Measurements from ENCODE around the gene RMI2.
A peak's percentile ranks its signal among the peaks of the same experiment; 100 is the strongest.

RMI2 gene

DNA sequence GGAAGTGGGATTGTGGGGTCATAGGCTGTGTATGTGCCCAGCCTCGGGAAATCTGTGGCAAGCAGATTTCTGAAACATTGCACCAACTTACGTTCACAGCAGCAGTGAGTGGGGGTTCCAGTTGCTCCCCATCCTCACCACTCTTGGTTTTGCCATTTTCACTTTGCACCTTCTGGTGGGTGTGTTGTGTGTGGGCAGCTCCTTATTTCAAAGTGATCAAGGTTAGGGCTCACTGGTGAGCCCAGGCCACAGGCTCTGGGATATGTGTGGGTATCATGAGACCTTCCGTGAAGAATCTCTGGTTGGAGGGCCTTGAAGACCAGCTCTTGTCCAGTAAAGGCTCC is 34.7 kb upstream of the RMI2 start:
- DNase-seq = no peak

DNA sequence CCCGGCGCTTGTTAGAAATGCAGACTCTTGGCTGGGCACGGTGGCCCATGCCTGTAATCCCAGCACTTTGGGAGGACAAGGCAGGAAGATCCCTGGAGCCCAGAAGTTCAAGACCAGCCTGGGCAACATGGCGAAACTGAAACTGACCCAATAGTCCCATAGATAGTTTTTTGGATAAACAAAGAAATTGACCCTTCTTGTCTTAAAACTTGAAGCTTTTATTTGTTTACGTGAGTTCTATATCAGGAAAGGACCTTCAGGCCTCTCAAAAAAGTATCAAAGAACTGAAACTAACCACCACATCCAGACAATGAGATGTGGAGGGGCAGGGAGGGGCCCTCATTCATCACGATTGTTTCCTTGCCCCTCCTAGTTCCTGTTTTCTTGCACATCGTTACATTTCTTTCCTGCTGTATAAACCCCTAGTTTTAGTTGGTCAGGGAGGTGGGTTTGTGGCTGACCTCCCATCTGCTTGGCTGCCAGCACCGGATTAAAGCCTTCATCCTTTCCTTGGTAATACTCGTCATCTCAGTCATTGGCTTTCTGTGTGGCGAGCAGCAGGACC is 34.2 kb upstream of the RMI2 start:
- DNase-seq = no peak

DNA sequence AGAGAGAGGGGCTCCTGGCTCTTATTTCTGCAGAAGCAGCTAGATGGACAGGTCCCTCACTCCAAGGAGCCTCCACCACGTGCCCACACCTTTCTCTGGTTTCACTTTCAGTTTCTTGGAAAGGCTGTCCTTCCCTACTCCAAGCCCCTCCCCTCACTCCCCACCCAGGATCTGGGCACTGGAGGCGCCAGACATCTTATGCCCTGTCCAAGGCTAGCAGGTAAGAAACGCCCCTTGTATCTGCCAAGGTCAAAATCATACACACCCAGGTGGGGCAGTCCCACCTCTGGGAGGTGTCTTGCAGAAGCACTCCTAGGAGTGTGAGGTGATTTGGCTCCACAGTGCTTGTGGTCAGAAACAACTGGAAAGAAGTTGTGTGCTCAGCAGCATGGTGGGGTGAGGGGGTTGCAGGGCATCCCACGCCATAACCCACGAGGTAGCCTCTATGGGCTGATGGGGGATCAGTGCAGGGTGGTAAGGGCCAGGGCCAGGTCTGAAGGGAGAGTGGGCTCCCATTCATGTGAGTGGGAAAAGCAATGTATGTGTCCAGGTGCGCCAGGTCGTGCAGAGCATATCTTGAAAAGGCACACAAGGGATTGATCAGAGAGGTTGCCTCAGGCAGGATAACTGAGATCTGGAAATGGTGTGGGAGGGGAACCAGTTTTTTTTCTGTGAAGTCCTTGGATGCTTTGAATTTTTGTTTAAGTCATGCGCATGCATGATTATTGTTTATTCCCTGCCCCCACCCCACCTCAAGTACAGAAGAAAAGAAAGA is 32.4 kb upstream of the RMI2 start:
- no peak for DNase-seq

DNA sequence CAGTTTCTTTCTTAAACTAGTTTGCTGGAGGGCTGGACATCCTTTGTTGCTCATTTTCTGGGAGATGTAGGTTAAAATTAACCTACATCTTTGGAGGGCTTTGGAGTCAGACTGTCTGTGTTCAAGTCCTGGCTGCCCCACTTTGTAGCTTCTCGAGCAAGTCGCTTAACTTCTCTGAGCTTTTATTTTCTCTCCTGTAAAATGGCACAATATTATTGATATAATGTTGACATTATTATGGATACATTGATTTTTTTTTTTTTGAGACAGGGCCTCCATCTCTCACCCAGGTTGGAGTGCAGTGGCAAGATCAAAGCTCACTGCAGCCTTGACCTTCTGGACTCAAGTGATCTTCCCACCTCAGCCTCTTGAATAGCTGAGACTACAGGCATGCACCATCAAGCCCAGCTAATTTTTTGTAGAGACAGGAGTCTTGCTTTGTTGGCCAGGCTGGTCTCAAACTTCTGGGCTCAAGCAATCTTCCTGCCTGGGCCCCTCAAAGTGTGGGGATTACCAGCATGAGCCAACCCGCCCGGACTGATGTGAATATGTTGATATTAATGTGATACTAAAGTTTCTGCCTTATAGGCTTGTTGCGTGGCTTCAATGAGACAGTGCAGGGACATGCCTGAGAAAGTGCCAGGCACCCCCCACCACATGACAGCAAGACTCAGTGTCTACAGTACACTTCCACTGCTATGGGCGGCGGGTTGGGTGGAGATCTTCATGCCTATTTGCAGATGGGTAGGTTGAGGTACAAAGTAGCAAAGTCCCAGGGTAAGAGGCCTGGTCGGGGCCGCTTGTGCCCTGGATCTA is 31.6 kb upstream of the RMI2 start:
- DNase-seq = no peak

DNA sequence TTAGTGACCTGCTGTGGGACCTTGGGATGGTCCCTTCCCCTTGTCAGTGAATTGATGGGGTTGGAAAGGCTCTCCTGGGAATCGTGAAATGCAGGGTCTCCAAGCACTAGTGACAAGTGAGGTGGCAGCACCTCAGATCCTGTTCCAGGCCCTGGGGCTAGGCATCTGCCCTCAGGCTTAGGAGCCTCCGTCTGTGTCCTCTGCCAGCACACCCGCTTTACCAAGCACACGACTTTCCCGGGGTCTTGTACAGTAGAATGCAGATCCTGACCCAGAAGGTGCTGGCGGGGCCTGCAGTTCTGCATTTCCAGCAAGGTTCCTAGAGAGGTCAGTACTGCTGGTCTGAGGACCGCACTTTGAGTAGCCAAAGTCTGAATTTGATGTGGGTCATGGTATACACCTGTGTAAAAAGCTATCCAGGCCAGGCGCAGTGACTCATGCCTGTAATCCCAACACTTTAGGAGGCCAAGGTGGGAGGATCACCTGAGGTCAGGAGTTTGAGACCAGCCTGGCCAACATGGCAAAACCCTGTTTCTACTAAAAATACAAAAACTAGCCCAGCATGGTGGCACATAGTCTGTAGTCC is 30.9 kb upstream of the RMI2 start:
- DNase-seq = no peak

DNA sequence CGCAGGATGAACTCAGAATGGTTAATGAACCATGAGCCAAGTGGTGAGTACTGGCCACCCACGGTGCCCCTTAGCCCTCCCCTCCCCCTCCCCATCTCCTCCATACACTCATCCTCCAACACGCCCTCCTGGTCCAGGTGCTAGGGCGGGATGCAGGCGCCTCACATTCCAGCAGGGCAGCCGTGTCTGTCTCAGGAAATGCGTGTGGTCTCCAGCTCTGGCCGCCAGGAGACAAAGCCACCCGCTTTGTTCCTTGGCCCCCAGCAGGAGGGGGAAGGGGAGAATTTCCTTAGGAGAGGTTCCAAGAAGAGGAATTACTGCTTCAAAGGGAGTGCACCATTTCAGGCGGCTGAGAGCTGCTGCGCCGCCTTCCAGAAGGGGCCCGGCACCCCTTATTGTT is 29.7 kb upstream of the RMI2 start:
- DNase-seq = no peak

DNA sequence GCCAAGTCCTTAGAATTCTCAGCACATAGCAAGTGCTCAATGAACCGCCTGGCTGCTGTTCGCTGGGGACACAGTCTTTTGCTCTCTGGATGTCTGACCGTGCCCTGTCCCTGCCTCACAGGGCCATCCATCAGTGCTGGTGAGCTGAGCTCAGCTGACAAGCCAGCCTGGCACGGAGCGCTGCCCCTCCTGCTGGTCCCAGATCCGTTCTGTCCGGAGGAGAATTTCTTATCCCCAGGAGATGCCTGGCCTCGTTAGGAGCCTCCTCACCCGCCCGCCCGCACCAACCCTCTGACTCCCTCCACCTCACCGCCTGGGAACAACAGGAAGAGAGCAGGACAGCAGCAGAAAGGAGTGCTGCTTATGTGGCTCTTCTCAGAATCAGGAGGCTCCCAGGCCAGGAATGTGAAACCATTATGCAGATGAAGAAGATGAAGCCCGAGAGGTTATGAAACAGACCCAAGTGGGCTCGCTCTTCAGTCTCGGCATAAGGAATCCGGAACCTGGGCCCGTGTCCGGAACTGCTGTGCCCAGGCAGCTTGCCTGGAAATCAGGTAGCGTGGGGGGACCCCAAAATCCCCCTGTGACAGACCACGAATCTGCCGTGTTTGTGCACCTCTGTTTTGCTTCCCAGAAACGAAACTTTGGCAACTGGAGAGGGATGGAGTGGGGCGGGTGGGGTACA is 28.8 kb upstream of the RMI2 start:
- no peak for DNase-seq

DNA sequence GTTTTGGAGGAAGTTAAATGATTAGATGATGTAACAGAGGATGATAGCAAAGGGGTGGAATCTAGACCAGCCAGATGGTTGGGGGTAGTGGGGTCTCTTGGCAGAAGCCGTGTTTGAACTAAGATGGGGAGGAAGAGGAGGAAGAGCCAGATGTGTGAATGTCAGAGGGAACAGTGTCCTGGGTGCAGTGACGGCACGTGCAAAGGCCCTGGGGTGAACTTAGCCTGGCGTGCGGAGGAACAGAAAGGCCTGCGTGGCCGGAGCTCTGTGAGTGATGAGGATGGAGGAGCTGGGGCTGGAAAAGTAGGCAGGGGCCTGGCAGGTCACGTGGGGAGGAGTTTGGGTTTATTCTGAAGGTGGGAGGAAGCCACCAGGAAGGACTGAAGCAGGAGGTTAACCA is 26.4 kb upstream of the RMI2 start:
- DNase-seq = no peak

DNA sequence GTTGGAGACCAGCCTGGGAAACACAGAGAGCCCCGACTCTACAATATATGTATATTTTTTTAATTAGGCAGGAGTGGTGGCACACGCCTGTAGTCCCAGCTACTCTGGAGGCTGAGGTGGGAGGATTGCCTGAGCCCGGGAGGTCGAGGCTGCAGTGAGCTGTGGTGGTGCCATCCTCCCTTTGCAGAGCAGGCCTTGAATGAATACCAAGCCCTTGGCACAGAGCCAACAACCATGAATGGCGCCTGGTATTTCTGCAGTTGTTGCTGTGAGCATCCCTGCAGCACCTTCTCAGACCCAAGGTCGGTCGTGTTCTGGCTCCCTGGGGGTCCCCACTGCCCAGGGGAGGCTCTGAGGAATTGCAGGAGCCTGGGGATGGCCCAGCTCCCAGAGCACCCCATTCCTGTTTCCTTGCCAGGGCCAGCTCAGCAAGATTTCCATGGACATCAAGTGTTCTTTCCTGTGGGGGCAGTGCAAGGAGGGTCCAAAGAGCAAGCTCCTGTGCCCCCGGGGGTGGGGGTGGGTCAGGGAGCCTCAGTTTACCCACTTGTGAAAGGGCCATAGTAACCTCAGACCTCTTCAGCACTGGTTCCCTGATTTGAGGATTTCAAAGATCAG is 25.6 kb upstream of the RMI2 start:
- DNase-seq = no peak

DNA sequence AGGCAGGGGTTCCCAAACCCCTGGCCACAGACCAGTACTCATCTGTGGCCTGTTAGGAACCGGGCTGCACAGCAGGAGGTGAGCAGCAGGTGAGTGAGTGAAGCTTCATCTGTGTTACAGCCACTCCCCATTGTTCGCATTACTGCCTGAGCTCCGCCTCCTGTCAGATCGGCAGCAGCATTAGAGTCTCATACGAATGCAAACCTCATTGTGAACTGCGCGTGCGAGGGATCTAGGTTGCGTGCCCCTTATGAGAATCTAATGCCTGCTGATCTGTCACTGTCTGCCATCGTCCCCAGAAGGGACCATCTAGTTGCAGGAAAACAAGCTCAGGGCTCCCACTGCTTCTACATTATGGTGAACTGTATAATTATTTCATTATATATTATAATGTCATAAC is 25.1 kb upstream of the RMI2 start:
- DNase-seq = no peak

DNA sequence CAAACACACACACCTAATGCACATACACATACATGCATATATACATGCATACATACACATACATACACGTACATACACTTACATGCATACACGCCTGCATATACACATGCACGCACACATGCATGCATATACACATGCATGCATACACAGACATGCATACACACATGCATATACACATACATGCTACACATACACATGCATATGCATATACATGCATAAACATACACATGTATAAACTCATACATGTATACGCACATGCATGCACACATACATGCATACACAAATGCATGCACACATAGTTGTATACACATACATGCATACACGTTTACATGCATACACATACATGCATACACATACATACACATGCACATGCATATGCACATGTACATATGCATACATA is 23.6 kb upstream of the RMI2 start:
- no peak for DNase-seq

DNA sequence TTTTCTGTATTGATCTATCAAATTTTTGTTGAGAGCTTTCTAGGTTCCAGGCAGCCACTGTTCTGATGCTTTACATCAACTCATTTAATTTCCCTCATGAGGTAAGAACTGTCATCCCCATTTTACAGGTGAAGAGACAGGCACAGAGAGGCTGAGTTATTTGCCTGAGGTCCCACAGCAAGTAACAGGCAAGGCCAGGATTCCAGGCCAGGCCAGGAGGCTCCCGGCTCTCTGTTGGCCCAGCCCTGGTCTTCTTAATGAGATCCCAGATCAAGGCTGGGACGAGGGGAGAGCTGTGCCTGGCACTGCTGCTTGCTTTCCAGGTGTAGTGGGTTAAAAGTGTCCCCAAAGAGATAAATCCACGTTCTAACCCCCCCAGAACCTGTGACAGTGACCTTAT is 22.4 kb upstream of the RMI2 start:
- no peak for DNase-seq

DNA sequence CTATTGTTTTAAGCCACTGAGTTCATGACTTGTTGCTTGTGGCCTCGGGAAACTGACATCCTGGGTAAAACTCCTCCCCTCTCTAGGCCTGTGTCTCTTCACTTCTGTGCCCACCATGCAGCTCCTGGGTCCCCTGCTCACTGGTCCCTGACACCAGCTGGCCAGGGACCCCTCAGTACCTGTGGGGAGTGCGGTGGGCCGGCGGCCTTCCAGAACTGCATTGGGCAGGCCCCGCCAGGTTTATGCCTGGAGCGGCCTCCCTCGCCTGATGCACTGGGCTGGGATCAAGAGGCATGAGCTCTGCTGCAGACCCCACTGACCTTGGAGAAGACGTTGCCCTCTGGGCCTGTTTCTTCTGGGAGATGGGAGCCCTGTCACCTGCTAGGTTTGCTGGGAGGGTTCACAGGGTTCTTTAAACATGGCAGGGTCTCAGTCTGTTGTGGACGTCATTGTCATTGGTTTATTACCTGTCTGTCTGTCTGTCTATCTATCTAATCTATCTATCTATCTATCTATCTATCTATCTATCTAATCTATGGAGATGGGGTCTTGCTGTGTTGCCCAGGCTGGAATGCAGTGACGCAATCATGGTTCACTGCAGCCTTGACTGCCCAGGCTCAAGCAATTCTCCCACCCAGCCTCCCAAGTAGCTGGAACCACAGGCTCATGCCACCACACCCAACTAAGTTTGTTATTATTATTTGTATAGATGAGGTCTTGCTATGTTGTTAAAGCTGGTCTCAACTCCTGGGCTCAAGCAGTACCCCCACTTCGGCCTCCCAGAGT is 21.5 kb upstream of the RMI2 start:
- no peak for DNase-seq

DNA sequence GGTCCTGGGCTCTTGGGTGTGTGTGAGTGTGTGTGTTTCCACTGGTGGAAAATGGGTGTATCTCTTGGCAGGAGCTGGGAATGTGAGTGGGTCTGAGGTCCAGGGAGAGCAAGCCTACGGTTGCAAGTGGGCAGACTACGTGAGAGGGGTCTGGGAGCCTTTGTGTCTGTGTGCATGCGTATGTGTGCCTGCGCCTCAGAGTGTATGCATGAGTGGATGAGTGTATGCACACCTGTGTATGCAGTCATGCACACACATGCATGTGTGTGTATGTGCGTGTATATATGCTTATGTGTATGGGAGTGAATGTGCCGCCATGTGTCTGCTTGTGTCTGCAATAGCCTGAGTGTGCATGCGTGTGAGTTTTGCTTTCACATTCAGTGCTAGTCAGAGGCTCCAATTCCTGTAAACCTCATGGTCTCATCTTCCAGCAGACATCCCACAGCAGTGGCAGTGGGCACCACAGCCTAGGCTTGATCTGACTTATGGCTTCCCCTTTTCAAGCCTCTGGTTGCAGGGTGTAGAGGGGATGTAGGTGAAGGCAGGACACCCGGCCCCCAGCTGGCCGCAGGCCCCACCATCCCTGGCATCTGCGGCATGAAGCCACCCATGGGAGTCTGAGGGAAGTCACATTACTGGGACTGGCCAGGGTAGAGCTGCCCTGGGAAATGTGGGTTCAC is 19.7 kb upstream of the RMI2 start:
- no peak for DNase-seq

DNA sequence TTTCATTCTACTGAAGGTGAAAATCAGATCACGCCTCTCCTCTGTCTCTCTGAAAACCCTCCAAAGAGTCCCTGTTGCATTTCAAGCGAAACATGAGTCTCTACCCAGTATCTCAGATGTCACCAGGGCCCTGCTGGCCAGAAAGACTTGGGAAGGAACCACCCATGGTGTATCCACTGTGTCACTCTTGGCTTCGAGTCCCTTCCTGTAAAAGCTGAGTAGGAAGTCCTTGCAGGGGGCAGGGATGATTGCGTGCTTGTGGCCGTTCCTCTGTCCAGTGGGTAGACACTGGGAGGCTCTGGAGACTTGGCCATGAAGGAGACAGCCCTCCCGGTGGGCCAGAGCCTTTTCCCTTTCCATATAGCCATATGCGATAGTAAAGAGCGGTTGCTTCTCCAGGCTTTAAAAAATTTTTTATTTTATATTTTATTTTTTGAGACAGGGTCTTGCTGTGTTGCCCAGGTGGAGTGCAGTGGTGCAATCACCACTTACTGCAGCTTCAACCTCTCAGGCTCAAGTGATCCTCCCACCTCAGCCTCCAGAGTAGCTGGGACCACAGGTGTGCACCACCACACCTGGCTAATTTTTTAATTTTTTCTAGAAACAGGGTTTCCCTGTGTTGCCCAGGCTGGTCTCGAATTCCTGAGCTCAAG is 19.0 kb upstream of the RMI2 start:
- no peak for DNase-seq

DNA sequence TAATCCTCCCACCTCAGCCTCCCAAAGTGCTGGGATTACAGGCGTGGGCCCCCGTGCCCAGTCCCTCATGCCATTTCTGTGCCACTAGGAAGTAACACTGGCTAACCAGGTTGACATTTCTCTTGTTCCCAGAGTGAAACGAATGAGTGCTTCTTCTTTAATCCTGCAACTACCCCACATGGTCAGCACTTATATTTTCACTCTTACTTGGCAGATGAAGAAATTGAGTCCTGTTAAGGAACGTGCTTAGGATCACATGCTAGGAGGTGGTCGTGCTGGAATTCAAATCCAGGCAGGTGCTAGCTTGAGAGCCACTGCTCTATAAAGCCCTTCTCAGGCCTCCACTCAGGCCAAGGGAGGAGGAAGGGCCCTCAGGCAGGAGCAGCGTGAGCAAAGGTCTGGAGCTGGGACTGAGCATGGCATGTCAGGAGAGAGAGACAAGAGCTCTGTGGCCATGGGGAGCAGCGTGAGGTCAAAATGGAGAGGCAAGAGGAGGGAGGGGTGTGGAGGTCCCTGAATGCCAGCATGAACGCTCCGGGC is 18.5 kb upstream of the RMI2 start:
- DNase-seq = no peak

DNA sequence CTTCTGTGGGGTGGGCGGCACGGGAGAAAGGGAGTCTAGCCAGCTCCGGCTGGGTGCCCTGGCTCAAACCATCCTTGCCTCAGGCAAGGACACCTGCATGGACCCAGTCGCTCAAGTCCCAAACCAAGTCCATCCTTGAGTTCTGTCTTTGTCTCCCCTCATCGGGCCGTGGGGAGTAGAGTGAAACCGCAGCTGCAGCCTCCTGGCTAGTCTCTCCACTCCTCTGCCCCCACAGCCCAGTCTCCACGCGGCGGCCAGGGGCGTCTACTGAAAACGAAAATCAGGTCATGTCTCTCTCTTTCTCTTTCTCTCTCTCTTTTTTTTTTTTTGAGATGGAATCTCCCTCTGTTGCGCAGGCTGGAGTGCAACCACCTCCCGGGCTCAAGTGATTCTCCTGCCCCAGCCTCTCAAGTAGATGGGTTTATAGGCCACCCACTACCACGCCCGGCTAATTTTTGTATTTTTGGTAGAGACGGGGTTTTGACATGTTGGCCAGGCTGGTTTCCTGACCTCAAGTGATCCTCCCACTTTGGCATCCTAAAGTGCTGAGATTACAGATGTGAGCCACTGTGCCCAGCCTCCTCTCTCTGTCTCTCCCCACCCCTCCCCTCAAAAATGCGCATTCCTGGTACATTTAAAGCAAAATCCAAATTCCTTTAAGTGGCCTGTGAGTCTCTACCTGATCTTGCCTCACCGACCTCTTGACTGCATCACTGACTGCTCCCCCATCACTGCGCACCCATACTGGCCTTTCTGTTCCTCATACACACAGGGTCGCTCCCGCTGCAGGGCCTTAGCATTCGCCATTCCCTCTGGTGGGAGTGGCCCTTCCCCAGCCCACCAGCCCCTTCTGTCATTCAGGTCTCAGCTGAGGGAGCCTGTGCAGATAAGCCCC is 17.7 kb upstream of the RMI2 start:
- no peak for DNase-seq

DNA sequence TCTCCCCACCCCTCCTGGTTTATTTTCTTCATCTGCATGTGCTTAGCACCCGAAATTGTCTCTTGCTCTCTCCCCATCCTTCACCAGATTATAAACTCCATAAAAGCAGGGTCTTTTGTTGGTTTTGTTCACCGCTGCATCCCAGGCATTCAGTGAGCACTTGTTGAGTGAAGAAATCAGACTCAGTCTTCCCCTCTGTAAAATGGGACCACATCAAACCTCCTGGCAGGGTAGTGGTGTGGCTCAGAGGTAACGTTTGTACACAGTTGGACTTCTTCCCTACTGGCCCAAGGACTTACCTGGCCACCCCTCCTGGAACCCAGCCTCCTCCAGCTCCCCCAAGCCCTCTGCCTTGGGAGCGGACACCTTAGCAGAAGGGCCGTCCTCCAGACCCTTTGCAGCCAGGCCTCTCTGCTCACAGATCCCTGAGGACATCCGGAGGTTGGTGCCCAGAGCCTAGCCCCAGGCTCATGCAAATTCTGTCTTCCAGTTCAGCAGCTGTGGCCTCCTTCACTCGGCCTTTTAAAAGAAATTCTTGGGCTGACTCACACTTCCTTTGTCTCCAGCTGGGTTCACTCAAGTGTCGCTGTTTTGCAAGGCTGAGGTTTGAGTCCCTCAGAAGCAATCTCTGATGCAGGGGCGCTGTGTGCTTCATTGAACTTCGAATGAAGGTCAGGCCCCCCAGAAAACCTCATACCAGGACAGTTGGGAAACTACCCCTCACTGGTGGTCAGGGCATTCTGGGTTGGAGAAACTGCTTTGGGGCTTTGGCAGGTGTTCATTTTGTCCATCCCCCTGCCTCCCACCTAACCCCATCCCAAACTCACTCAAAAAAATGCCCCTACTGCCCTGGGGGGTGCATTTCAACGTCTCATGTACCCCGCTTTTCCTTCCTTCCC is 16.8 kb upstream of the RMI2 start:
- DNase-seq = peak; percentile 23

Measured in NCI-H526 treated with DMSO at 0.1 percent for 48 hours (cell line).